ENCODE data around the gene TRIM7.
"Not testable (repeated sequence)": the region's sequence is repeated elsewhere in the genome, so short reads cannot be mapped to it uniquely, and the experiment has no call there.

TRIM7 gene

DNA sequence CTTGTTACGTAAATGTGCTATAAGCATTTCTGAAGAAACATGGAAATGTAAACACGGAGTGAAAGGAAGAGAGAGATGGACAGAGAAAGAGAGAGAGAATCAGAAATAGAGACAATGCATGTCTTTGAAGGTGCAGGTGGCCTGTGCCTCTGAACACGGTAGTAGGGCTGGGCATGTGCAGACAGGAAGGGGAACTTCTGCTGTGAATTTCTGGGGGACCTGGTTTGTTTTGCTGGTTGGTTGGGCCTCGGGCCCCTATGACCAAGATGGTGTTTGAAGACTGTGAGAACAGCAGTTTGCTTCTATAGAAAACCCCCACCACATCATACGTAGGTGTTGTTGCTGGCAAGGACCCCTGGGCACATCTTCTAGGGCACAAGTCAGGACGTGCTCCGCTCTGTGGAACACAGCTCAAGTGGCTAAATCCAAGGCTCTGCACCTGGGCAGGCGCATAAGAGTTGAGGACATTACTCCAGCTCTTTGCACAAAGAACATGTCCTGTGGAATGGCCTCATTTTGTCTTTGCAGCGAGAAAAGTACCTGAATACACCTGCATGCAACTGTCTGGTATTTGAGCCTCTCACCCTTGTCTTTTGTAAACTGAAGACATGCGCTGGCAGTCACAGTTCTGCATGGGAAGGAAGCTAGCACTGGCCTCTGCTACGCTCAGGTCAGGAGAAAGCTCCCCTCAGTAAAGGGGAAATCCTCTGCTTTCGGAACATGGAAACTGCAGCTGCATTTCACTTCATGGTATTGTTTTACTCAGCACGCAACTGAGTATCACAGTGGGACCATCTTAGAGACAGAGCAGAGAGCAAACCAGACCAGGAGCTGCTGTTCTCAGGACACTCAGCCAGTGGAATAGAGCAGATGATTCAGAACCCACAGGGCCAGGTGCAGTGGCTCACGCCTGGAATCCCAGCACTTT lies 54.9 kb downstream of the TRIM7 start:
- no peak for DNase-seq (ENCODE audit: low read depth)

GRCh38 chr5:181149355-181149754 lies 55.6 kb downstream of the TRIM7 start:
- no peak for DNase-seq (ENCODE audit: low read depth)

GRCh38 chr5:181146927-181147636 lies 57.9 kb downstream of the TRIM7 start, which contains the start of gene OR2V2:
Gene OR2V2, plus strand, starts transcription at chr5:181147586. Its CDS starts 7,357 bp downstream, at chr5:181154943.
- not testable (repeated sequence) for DNase-seq (ENCODE audit: low read depth)

DNA sequence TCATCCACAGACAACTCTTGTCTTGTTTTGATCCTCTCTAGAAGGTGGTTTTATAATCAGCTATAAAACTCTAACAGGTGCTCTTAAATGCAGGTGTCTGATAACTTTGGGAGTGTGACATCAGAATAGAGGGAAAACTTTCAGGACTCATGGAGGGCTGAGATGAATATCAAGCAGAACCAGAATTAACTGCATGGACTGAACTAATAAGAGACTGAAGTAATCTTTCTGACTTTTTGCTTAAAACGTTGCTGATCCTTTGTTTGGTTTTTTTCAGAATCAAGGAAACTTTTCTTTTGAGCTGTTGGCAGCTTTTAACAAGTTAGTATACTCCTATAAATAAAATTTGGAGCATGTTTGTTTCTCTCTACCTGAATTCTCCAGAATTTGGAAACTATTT lies 59.9 kb downstream of the TRIM7 start:
- no peak for DNase-seq (ENCODE audit: low read depth)
